B cell (primary cell): ENCODE measurements around the gene TEX14. TPM values are rescaled to one million over a fixed set of nuclear protein-coding genes. Genes with fewer than 3 reads are reported as not detected.

Experiments used
- ATAC-seq: fragments of 200-7000 bp; cut with Tn5 transposase; one replicate; pipeline ENCODE4 v1.10.0; 2021; ENCODE audit warnings: low read depth, mild to moderate bottlenecking, moderate number of reproducible peaks, moderate library complexity
- CTCF ChIA-PET: fragments of 350-600 bp; sonication (Branson Sonifier 250); formaldehyde crosslinking; loops from one replicate; lab custom pipeline; 2021; ENCODE audit warnings: antibody characterized with exemption, inconsistent platforms; lab: Charles Lee
- POLR2A ChIA-PET: fragments of 350-600 bp; sonication (Branson Sonifier 250); formaldehyde crosslinking; loops from one replicate; lab custom pipeline; 2021; ENCODE audit warnings: antibody characterized with exemption; lab: Charles Lee
- DNase-seq: peaks from one replicate; pipeline ENCODE4 v3.0.0; 2013
- H2AFZ ChIP-seq: 2 replicates; pipeline ENCODE4 v1.6.1; 2012; ENCODE audit warnings: mild to moderate bottlenecking, low read depth, low read length; ENCODE audit not compliant: insufficient read depth, poor library complexity, severe bottlenecking
- H3K27ac ChIP-seq, 2 donors: 1 replicate in 1 of 2; 2 replicates in 1 of 2; pipeline ENCODE4 v1.5.1; 2012 to 2013; ENCODE audit warnings: low read length in 2 of 2, mild to moderate bottlenecking in 2 of 2, moderate library complexity in 1 of 2
- H3K27me3 ChIP-seq, 4 experiments: fragments of 200-600 bp in 1 of 4; sonication (generic) in 1 of 4; replicated peaks in 1 of 4; 1 replicate in 2 of 4; 2 replicates in 2 of 4; pipeline versions ENCODE4 v1.6.1 to v1.7.0; 2013 to 2016; ENCODE audit warnings: low read length in 3 of 4, mild to moderate bottlenecking in 2 of 4, mixed read lengths in 1 of 4, moderate library complexity in 1 of 4; ENCODE audit not compliant: insufficient read depth in 4 of 4, control insufficient read depth in 3 of 4; ENCODE audit errors: control extremely low read depth in 1 of 4
- H3K36me3 ChIP-seq, 2 experiments: replicated peaks in 1 of 2; 1 replicate in 1 of 2; 2 replicates in 1 of 2; pipeline versions ENCODE4 v1.6.1 to v1.7.1; 2013; ENCODE audit warnings: low read length in 1 of 2; ENCODE audit not compliant: insufficient read depth in 2 of 2, control insufficient read depth in 1 of 2; ENCODE audit errors: control extremely low read depth in 1 of 2, extremely low read depth in 1 of 2
- H3K4me1 ChIP-seq, 2 donors: fragments of 200-600 bp in 1 of 2; sonication (generic) in 1 of 2; 1 replicate in 1 of 2; 2 replicates in 1 of 2; pipeline versions ENCODE4 v1.5.1 to v1.6.1; 2013 to 2017; ENCODE audit warnings: low read length in 2 of 2; ENCODE audit not compliant: control insufficient read depth in 2 of 2, insufficient read depth in 2 of 2
- H3K4me2 ChIP-seq: replicated peaks from 2 replicates; pipeline ENCODE3; 2012; ENCODE audit warnings: mild to moderate bottlenecking, low read depth, low read length; ENCODE audit not compliant: poor library complexity, severe bottlenecking
- H3K4me3 ChIP-seq, 5 experiments: fragments of 200-600 bp in 1 of 5; sonication (generic) in 1 of 5; 1 replicate in 3 of 5; 2 replicates in 2 of 5; pipeline versions ENCODE4 v1.5.1 to v1.7.0; 2011 to 2016; ENCODE audit warnings: low read length in 4 of 5, mild to moderate bottlenecking in 4 of 5, low read depth in 2 of 5, control low read depth in 1 of 5, moderate library complexity in 1 of 5; ENCODE audit not compliant: insufficient read depth in 1 of 5; ENCODE audit errors: control extremely low read depth in 1 of 5, extremely low read depth in 1 of 5
- H3K79me2 ChIP-seq: fragments of 200-600 bp; sonication (generic); one replicate; pipeline ENCODE4 v1.6.0; 2016; ENCODE audit warnings: low read length; ENCODE audit not compliant: control insufficient read depth, insufficient read depth
- H3K9ac ChIP-seq: fragments of 200-600 bp; sonication (generic); 2 replicates; pipeline ENCODE4 v1.6.1; 2017; ENCODE audit warnings: mild to moderate bottlenecking, low read length, moderate library complexity
- H3K9me3 ChIP-seq, 3 donors: one replicate each; pipeline versions ENCODE4 v1.6.1 to v1.7.1; 2013; ENCODE audit warnings: low read length in 2 of 3; ENCODE audit not compliant: control insufficient read depth in 2 of 3, insufficient read depth in 1 of 3; ENCODE audit errors: control extremely low read depth in 1 of 3
- H4K20me1 ChIP-seq: 2 replicates; pipeline ENCODE4 v1.6.0; 2012; ENCODE audit warnings: mild to moderate bottlenecking, low read length; ENCODE audit not compliant: insufficient read depth, control insufficient read depth, poor library complexity, severe bottlenecking
- H3K27ac Mint-ChIP-seq: one replicate; pipeline ENCODE4 v1.8.0; 2021; ENCODE audit warnings: mixed read lengths
- H3K27me3 Mint-ChIP-seq: one replicate; pipeline ENCODE4 v1.8.0; 2021; ENCODE audit warnings: mixed read lengths
- H3K4me1 Mint-ChIP-seq: one replicate; pipeline ENCODE4 v1.8.0; 2021; ENCODE audit warnings: mixed read lengths
- H3K4me3 Mint-ChIP-seq: one replicate; pipeline ENCODE4 v1.8.0; 2021; ENCODE audit warnings: mixed read lengths
- H3K9me3 Mint-ChIP-seq: one replicate; pipeline ENCODE4 v1.8.0; 2022; ENCODE audit warnings: mixed read lengths; ENCODE audit not compliant: insufficient read depth
- CTCF ChIP-seq: fragments of 200-600 bp; IDR thresholded peaks from one replicate; pipeline ENCODE4 v1.8.0; 2022; ENCODE audit warnings: antibody characterized with exemption, mild to moderate bottlenecking
- EZH2 ChIP-seq: IDR thresholded peaks from 2 replicates; pipeline ENCODE4 v1.6.1; 2012; ENCODE audit warnings: borderline replicate concordance, low read depth, mild to moderate bottlenecking, moderate library complexity, low read length; ENCODE audit not compliant: insufficient read depth, poor library complexity, severe bottlenecking
- WGBS: methylation state at CpG from one replicate; pipeline ENCODE4 v1.1.5; 2013; ENCODE audit warnings: missing lambda C conversion rate; ENCODE audit not compliant: insufficient coverage; 5-methylcytosine and 5-hydroxymethylcytosine counted together
- intact Hi-C: fragments of 100-400 bp; cut with micrococcal nuclease; formaldehyde crosslinking; loops from one replicate; pipeline ENCODE4 v1.10.0; 2022
- polyA plus RNA-seq: library from polyadenylated mRNA; depleted of rRNA; stranded (reverse); fragments of >200 nt; gene quantifications from 2 replicates; pipeline ENCODE4 v1.2.3, GENCODE V29; 2012
- total RNA-seq, 2 donors: library from RNA; stranded (reverse); fragments of 120-200 nt in 1 of 2; gene quantifications; 1 replicate in 1 of 2; 2 replicates in 1 of 2; pipeline versions ENCODE4 v1.2.3 to v1.2.4, GENCODE V29; 2013 to 2022

The TEX14 gene
- total and polyA plus RNA-seq, 2 donors (not counting 1 experiment from before 2014, with no cell fraction given): 0.10 to 0.20 TPM

GRCh38 chr17:58531122-58531521, 160.7 kb downstream of the TEX14 start:
- H3K27ac ChIP-seq: no peak overlapping the region
- ATAC-seq (no peak), DNase-seq (no peak)
- no peak overlapping the region for H3K27ac Mint-ChIP-seq
- H3K79me2 ChIP-seq: no peaks in the 10 kb centered on the region
- H3K9me3 Mint-ChIP-seq: no peaks in the 10 kb centered on the region
- peak overlapping the region; percentile 67 for H3K9ac ChIP-seq
- POLR2A ChIA-PET: no interaction called here
- H3K27me3 Mint-ChIP-seq: peaks cover 40% of the 10 kb centered on the region
- peaks cover 0 to 45% (median 15%) of the 10 kb centered on the region in 4 experiments for H3K27me3 ChIP-seq
- 83% methylated on average over 2 of the region's 3 CpGs for WGBS
- H3K36me3 ChIP-seq: no peaks in the 10 kb centered on the region
- intact Hi-C loops: loop anchor here (5.0 kb wide), 2 partner anchors 161 to 471 kb away; partner anchors contain the start of genes RAD51C and TEX14
- peaks cover 12 to 13% of the 10 kb centered on the region in 2 donors for H3K4me1 ChIP-seq
- H3K4me3 Mint-ChIP-seq: peak overlapping the region; percentile 63
- TF ChIP-seq CTCF (no peak), EZH2 (no peak)
- H2AFZ ChIP-seq: peak overlapping the region; percentile 81
- CTCF ChIA-PET: interaction anchor here (1.1 to 2.7 kb wide), 3 partner anchors 10 to 474 kb away, joined by 3 to 11 read pairs (median 3); no protein-coding TSS in a partner anchor
- peak overlapping the region; percentile 93 for H3K4me2 ChIP-seq
- no peaks in the 10 kb centered on the region for H4K20me1 ChIP-seq
- peak overlapping the region in 4 of 5 experiments; percentile 22 to 63 (median 51) for H3K4me3 ChIP-seq
- no peaks in the 10 kb centered on the region for H3K9me3 ChIP-seq
- peaks cover 6% of the 10 kb centered on the region for H3K4me1 Mint-ChIP-seq

- H3K9me3 Mint-ChIP-seq: no peaks in the 10 kb centered on the region
- WGBS: 75% methylated on average over 2 of the region's 2 CpGs
- TF ChIP-seq CTCF (no peak), EZH2 (no peak)
- Histone ChIP-seq H3K4me2 (no peak overlapping the region), H3K9ac (no peak overlapping the region), H3K9me3 (no peaks in the 10 kb centered on the region), H3K27me3 (peaks cover 0 to 45% (median 15%) of the 10 kb centered on the region in 4 experiments), H3K4me1 (peaks cover 12 to 13% of the 10 kb centered on the region in 2 donors), H4K20me1 (no peaks in the 10 kb centered on the region), H3K36me3 (no peaks in the 10 kb centered on the region), H3K79me2 (no peaks in the 10 kb centered on the region), H2AFZ (no peak overlapping the region), H3K4me3 (no peak overlapping the region), H3K27ac (no peak overlapping the region)
- DNase-seq (no peak), ATAC-seq (no peak)
- no peak overlapping the region for H3K27ac Mint-ChIP-seq
- CTCF ChIA-PET: interaction anchor here (1.1 to 2.7 kb wide), 3 partner anchors 11 to 474 kb away, joined by 3 to 11 read pairs (median 3); no protein-coding TSS in a partner anchor
- H3K4me1 Mint-ChIP-seq: peaks cover 6% of the 10 kb centered on the region
- H3K27me3 Mint-ChIP-seq: peaks cover 35% of the 10 kb centered on the region
- peak overlapping the region; percentile 63 for H3K4me3 Mint-ChIP-seq
- POLR2A ChIA-PET: no interaction called here
- intact Hi-C loops: loop anchor here (5.0 kb wide), 2 partner anchors 162 to 472 kb away; partner anchors contain the start of genes RAD51C and TEX14
These were observed 161.2 kb downstream of the TEX14 start for GRCh38 chr17:58530655-58531054.
